IMR-90 (cell line): ENCODE data around the gene ESYT1. TPM values are rescaled to one million over a fixed set of nuclear protein-coding genes. Genes with fewer than 3 reads are reported as not detected.

Experiments used
- ATAC-seq: fragments of 200-7000 bp; cut with Tn5 transposase; 2 replicates; pipeline ENCODE4 v1.9.1; 2020; ENCODE audit warnings: low read depth, mild to moderate bottlenecking, moderate library complexity
- BruUV-seq: library from RNA; stranded (reverse); fragments of 400-500 nt; replicated peaks from 2 replicates; lab custom pipeline; 2021; lab: Mats Ljungman, UMichigan
- CTCF ChIA-PET: fragments of 300-600 bp; formaldehyde crosslinking; extraction: SDS; loops from one replicate; lab custom pipeline; 2021; ENCODE audit warnings: antibody characterized with exemption; lab: Yijun Ruan, JAX
- POLR2A ChIA-PET: fragments of 300-600 bp; sonication (Branson Sonifier 250); formaldehyde crosslinking; loops from one replicate; lab custom pipeline; 2022; ENCODE audit warnings: antibody characterized with exemption; ENCODE audit not compliant: unreplicated experiment; lab: Charles Lee
- DNase-seq: peaks from one replicate; pipeline ENCODE4 v3.0.0; 2013
- H2AFZ ChIP-seq: replicated peaks from 2 replicates; pipeline ENCODE3; 2013; ENCODE audit warnings: low read length, mild to moderate bottlenecking; ENCODE audit not compliant: poor library complexity
- H2AK5ac ChIP-seq: 2 replicates; pipeline ENCODE4 v1.6.1; 2013; ENCODE audit warnings: low read depth, low read length, inconsistent platforms
- H2AK9ac ChIP-seq: replicated peaks from 2 replicates; pipeline ENCODE3; 2013; ENCODE audit warnings: mild to moderate bottlenecking, low read depth, low read length, moderate library complexity; ENCODE audit not compliant: poor library complexity
- H2BK120ac ChIP-seq: 2 replicates; pipeline ENCODE4 v1.6.1; 2013; ENCODE audit warnings: low read depth, low read length, inconsistent platforms
- H2BK15ac ChIP-seq: 3 replicates; pipeline ENCODE4 v1.6.1; 2013; ENCODE audit warnings: low read depth, low read length, inconsistent platforms
- H2BK20ac ChIP-seq: 2 replicates; pipeline ENCODE4 v1.6.1; 2013; ENCODE audit warnings: low read depth, mild to moderate bottlenecking, inconsistent platforms, low read length, moderate library complexity
- H2BK5ac ChIP-seq: 2 replicates; pipeline ENCODE4 v1.6.1; 2013; ENCODE audit warnings: mild to moderate bottlenecking, low read depth, low read length, inconsistent platforms; ENCODE audit not compliant: poor library complexity, severe bottlenecking
- H3K14ac ChIP-seq: replicated peaks from 2 replicates; pipeline ENCODE4 v1.6.1; 2013; ENCODE audit warnings: low read depth, low read length, inconsistent platforms
- H3K18ac ChIP-seq: 2 replicates; pipeline ENCODE4 v1.6.1; 2013; ENCODE audit warnings: low read depth, low read length, control low read depth
- H3K23ac ChIP-seq: 2 replicates; pipeline ENCODE4 v1.6.1; 2013; ENCODE audit warnings: low read depth, low read length, inconsistent platforms
- H3K27ac ChIP-seq: 2 replicates; pipeline ENCODE4 v1.5.1; 2013; ENCODE audit warnings: mild to moderate bottlenecking, control low read depth, low read length; ENCODE audit not compliant: insufficient read depth
- H3K27me3 ChIP-seq: 2 replicates; pipeline ENCODE4 v1.6.1; 2013; ENCODE audit warnings: low read length; ENCODE audit not compliant: control insufficient read depth, insufficient read depth
- H3K36me3 ChIP-seq: 2 replicates; pipeline ENCODE4 v1.6.1; 2013; ENCODE audit warnings: low read length, mixed read lengths; ENCODE audit not compliant: control insufficient read depth, insufficient read depth
- H3K4ac ChIP-seq: 2 replicates; pipeline ENCODE4 v1.6.1; 2013; ENCODE audit warnings: low read depth, low read length, inconsistent platforms
- H3K4me1 ChIP-seq: 2 replicates; pipeline ENCODE4 v1.6.1; 2013; ENCODE audit warnings: low read length, mixed read lengths; ENCODE audit not compliant: control insufficient read depth, insufficient read depth
- H3K4me2 ChIP-seq: 2 replicates; pipeline ENCODE4 v1.6.1; 2013; ENCODE audit warnings: low read depth, mild to moderate bottlenecking, control low read depth, low read length, moderate library complexity
- H3K4me3 ChIP-seq: 2 replicates; pipeline ENCODE4 v1.5.1; 2013; ENCODE audit warnings: low read depth, mild to moderate bottlenecking, control low read depth, low read length, moderate library complexity; ENCODE audit not compliant: insufficient read depth
- H3K56ac ChIP-seq: 2 replicates; pipeline ENCODE4 v1.6.1; 2013; ENCODE audit warnings: low read length, inconsistent platforms; ENCODE audit not compliant: insufficient read depth; ENCODE audit errors: extremely low read depth
- H3K79me1 ChIP-seq, 2 experiments: 2 replicates each; pipeline ENCODE4 v1.6.1; 2013; ENCODE audit warnings: low read length in 2 of 2, inconsistent platforms in 1 of 2, low read depth in 1 of 2
- H3K9ac ChIP-seq: 2 replicates; pipeline ENCODE4 v1.6.1; 2013; ENCODE audit warnings: low read depth, low read length, control low read depth
- H3K9me1 ChIP-seq: 2 replicates; pipeline ENCODE4 v1.6.1; 2013; ENCODE audit warnings: low read length, inconsistent platforms; ENCODE audit not compliant: insufficient read depth
- H3K9me3 ChIP-seq: 2 replicates; pipeline ENCODE4 v1.6.1; 2013; ENCODE audit warnings: low read length; ENCODE audit not compliant: control insufficient read depth, insufficient read depth
- H4K20me1 ChIP-seq: 2 replicates; pipeline ENCODE4 v1.6.1; 2013; ENCODE audit warnings: low read length, inconsistent platforms; ENCODE audit not compliant: insufficient read depth
- H4K5ac ChIP-seq: 2 replicates; pipeline ENCODE4 v1.6.1; 2013; ENCODE audit warnings: mild to moderate bottlenecking, low read depth, low read length, control low read depth
- H4K8ac ChIP-seq, 2 experiments: 2 replicates each; pipeline ENCODE4 v1.6.1; 2013; ENCODE audit warnings: low read depth in 2 of 2, low read length in 2 of 2, control low read depth in 1 of 2, inconsistent platforms in 1 of 2
- H4K91ac ChIP-seq: 2 replicates; pipeline ENCODE4 v1.6.1; 2013; ENCODE audit warnings: low read depth, low read length, inconsistent platforms; ENCODE audit not compliant: insufficient read depth
- MAZ ChIP-seq: IDR thresholded peaks from 2 replicates; pipeline ENCODE4 v1.6.1; 2012; ENCODE audit warnings: low read depth, mild to moderate bottlenecking, low read length, improper control_type of control experiment, moderate library complexity, borderline replicate concordance
- WGBS, 2 experiments: methylation state at CpG; one replicate each; pipeline versions ENCODE4 v1.1.5 to v1.1.7; 2013; ENCODE audit warnings: missing lambda C conversion rate in 2 of 2; ENCODE audit not compliant: insufficient read length in 1 of 2; ENCODE audit errors: extremely low coverage in 2 of 2; 5-methylcytosine and 5-hydroxymethylcytosine counted together
- dilution Hi-C: fragments of 300-500 bp; cut with HindIII; formaldehyde crosslinking; loops from one replicate; pipeline ENCODE4 v1.14.3; 2018; ENCODE audit warnings: low sequenced_read_pairs; ENCODE audit not compliant: unreplicated experiment
- in situ Hi-C: fragments of 300-500 bp; cut with MboI; formaldehyde crosslinking; loops from 3 replicates; pipeline ENCODE4 v1.14.3; 2019; ENCODE audit warnings: low sequenced_read_pairs, inconsistent platforms, mixed read lengths
- intact Hi-C: fragments of 100-400 bp; cut with micrococcal nuclease; formaldehyde crosslinking; loops from 2 replicates; pipeline ENCODE4 v1.10.0; 2022
- polyA plus RNA-seq, 3 experiments: library from polyadenylated mRNA; depleted of rRNA; stranded (reverse); fragments of >200 nt; gene quantifications; 2 replicates each; pipeline ENCODE4 v1.2.3, GENCODE V29; 2012; ENCODE audit warnings: low replicate concordance in 1 of 3
- total RNA-seq: library from RNA; depleted of rRNA; stranded (reverse); fragments of >200 nt; gene quantifications from 2 replicates; pipeline ENCODE4 v1.2.3, GENCODE V29; 2012

Gene ESYT1
- total and polyA plus RNA-seq, 2 of the 4 experiments (the other 2 are of a cell fraction) = 150 to 153 TPM

- Histone ChIP-seq H3K27me3 (no peaks in the 10 kb centered on the region), H3K23ac (no peak overlapping the region), H3K4me2 (no peak overlapping the region), H2BK20ac (no peak overlapping the region), H3K14ac (no peak overlapping the region), H4K8ac (no peak overlapping the region), H3K27ac (no peak overlapping the region), H3K9me1 (no peaks in the 10 kb centered on the region), H4K20me1 (no peaks in the 10 kb centered on the region), H3K9ac (no peak overlapping the region), H3K56ac (no peak overlapping the region), H3K79me1 (peaks cover 44 to 68% of the 10 kb centered on the region in 2 experiments), H2BK15ac (no peak overlapping the region), H2BK5ac (no peak overlapping the region), H4K91ac (no peak overlapping the region), H2AFZ (no peak overlapping the region), H4K5ac (no peak overlapping the region), H2BK120ac (no peak overlapping the region), H3K9me3 (no peaks in the 10 kb centered on the region), H2AK5ac (0 out of 2 replicates have a peak overlapping the region, but pooled peaks have one; percentile 9), H3K4me3 (no peak overlapping the region), H3K36me3 (peaks cover 39% of the 10 kb centered on the region), H3K4ac (no peak overlapping the region), H2AK9ac (peak overlapping the region; percentile 77), H3K18ac (no peak overlapping the region), H3K4me1 (peaks cover 6% of the 10 kb centered on the region; the same call in 1 of the 2 replicates)
- intact Hi-C loops (no loop called here), dilution Hi-C loops (no loop called here), in situ Hi-C loops (no loop called here)
- 100% methylated on average over 1 of the region's 4 CpGs; no CpG with 5 or more reads in 1 of the 2 experiments for WGBS, 2 experiments
- no peak for TF ChIP-seq MAZ
- CTCF ChIA-PET = no interaction called here
- no peak for DNase-seq
- no TSS peak for BruUV-seq
- no peak for ATAC-seq
- POLR2A ChIA-PET = no interaction called here
Observed at GRCh38 chr12:56130876-56131275, 2.8 kb downstream of the ESYT1 start.
